ENCODE data around the gene SEPHS2. TPM values are rescaled to one million over a fixed set of nuclear protein-coding genes. Genes with fewer than 3 reads are reported as not detected.

The SEPHS2 gene
- total RNA-seq, 1 experiment from 2014 or later = 53.5 TPM

DNA sequence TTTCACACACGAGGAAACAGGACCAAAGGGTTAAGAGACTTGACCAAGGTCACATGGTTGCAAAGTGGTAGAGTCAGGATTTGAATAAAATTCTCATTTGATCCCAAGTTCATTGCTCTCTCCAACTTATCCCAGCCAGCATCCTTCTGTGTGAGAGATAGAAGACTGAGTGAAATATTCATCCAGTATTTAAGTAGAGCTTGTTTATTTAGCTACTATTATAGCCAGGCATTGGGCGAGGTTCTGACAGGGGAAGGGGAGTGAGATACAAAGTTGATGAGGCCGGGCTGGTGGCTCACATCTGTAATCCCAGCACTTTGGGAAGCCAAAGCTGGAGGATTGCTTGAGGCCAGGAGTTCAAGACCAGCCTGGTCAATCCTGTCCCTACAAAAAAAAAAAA lies 31.3 kb upstream of the SEPHS2 start (continued):
- TF ChIP-seq, protein P1, sequence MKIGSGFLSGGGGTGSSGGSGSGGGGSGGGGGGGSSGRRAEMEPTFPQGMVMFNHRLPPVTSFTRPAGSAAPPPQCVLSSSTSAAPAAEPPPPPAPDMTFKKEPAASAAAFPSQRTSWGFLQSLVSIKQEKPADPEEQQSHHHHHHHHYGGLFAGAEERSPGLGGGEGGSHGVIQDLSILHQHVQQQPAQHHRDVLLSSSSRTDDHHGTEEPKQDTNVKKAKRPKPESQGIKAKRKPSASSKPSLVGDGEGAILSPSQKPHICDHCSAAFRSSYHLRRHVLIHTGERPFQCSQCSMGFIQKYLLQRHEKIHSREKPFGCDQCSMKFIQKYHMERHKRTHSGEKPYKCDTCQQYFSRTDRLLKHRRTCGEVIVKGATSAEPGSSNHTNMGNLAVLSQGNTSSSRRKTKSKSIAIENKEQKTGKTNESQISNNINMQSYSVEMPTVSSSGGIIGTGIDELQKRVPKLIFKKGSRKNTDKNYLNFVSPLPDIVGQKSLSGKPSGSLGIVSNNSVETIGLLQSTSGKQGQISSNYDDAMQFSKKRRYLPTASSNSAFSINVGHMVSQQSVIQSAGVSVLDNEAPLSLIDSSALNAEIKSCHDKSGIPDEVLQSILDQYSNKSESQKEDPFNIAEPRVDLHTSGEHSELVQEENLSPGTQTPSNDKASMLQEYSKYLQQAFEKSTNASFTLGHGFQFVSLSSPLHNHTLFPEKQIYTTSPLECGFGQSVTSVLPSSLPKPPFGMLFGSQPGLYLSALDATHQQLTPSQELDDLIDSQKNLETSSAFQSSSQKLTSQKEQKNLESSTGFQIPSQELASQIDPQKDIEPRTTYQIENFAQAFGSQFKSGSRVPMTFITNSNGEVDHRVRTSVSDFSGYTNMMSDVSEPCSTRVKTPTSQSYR (CRISPR knock-in tag; IDR thresholded peaks at IDR 0.05) = no peak
- TF ChIP-seq ATF1 (CRISPR knock-in tag; IDR thresholded peaks at IDR 0.05) = no peak
- TF ChIP-seq, protein P2, sequence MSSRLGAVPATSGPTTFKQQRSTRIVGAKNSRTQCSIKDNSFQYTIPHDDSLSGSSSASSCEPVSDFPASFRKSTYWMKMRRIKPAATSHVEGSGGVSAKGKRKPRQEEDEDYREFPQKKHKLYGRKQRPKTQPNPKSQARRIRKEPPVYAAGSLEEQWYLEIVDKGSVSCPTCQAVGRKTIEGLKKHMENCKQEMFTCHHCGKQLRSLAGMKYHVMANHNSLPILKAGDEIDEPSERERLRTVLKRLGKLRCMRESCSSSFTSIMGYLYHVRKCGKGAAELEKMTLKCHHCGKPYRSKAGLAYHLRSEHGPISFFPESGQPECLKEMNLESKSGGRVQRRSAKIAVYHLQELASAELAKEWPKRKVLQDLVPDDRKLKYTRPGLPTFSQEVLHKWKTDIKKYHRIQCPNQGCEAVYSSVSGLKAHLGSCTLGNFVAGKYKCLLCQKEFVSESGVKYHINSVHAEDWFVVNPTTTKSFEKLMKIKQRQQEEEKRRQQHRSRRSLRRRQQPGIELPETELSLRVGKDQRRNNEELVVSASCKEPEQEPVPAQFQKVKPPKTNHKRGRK (CRISPR knock-in tag; IDR thresholded peaks at IDR 0.05; ENCODE audit: borderline replicate concordance) = no peak
- TF ChIP-seq FOXP1 (CRISPR knock-in tag; IDR thresholded peaks at IDR 0.05; ENCODE audit: borderline replicate concordance) = no peak
- TF ChIP-seq ESRRA (CRISPR knock-in tag; IDR thresholded peaks at IDR 0.05; ENCODE audit: borderline replicate concordance) = no peak
- TF ChIP-seq, protein P3, sequence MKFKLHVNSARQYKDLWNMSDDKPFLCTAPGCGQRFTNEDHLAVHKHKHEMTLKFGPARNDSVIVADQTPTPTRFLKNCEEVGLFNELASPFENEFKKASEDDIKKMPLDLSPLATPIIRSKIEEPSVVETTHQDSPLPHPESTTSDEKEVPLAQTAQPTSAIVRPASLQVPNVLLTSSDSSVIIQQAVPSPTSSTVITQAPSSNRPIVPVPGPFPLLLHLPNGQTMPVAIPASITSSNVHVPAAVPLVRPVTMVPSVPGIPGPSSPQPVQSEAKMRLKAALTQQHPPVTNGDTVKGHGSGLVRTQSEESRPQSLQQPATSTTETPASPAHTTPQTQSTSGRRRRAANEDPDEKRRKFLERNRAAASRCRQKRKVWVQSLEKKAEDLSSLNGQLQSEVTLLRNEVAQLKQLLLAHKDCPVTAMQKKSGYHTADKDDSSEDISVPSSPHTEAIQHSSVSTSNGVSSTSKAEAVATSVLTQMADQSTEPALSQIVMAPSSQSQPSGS (CRISPR knock-in tag; IDR thresholded peaks at IDR 0.05; ENCODE audit: borderline replicate concordance, low read depth) = no peak
- no peak for TF ChIP-seq IRF1 (CRISPR knock-in tag; IDR thresholded peaks at IDR 0.05)
- no peak for TF ChIP-seq E2F4 (CRISPR knock-in tag; IDR thresholded peaks at IDR 0.05; ENCODE audit: borderline replicate concordance, low read depth)

- Mint-ChIP-seq H3K27me3 (ENCODE audit: low read depth) (peaks cover 15% of the 10 kb centered on the region), H3K36me3 (no peaks in the 10 kb centered on the region), H3K4me3 (no peak overlapping the region), H3K27ac (no peak overlapping the region), H3K4me1 (no peaks in the 10 kb centered on the region), H3K9me3 (peaks cover 3% of the 10 kb centered on the region)
- DNase-seq (ENCODE audit: low spot score) (no peak), ATAC-seq (no peak)
- CTCF ChIA-PET = interaction anchor here (1.7 to 2.0 kb wide), 2 partner anchors 45 to 141 kb away, joined by 6 to 7 read pairs; partner anchors contain the start of gene DCTPP1
- TF ChIP-seq TCF7 (CRISPR knock-in tag; IDR thresholded peaks at IDR 0.05; ENCODE audit: low read depth) = no peak
- TF ChIP-seq MYBL2 (CRISPR knock-in tag; IDR thresholded peaks at IDR 0.05) = no peak
- POLR2A ChIA-PET = no interaction called here
Observed at GRCh38 chr16:30474684-30475083, 29.0 kb upstream of the SEPHS2 start.

- no peak for ATAC-seq
- no peak overlapping the region for H3K27ac Mint-ChIP-seq
- CTCF ChIA-PET = interaction anchor here (1.7 to 2.0 kb wide), 2 partner anchors 44 to 141 kb away, joined by 6 to 7 read pairs; partner anchors contain the start of gene DCTPP1
- no peaks in the 10 kb centered on the region for H3K4me1 Mint-ChIP-seq
- H3K27me3 Mint-ChIP-seq (ENCODE audit: low read depth) = peaks cover 15% of the 10 kb centered on the region
- no peaks in the 10 kb centered on the region for H3K36me3 Mint-ChIP-seq
- H3K9me3 Mint-ChIP-seq = peaks cover 3% of the 10 kb centered on the region
- H3K4me3 Mint-ChIP-seq = no peak overlapping the region
- POLR2A ChIA-PET = no interaction called here
- no peak for DNase-seq (ENCODE audit: low spot score)
- TF ChIP-seq NFYB (CRISPR knock-in tag; conservative IDR thresholded peaks at IDR 0.05; ENCODE audit: low read depth) = no peak
- TF ChIP-seq JUN (CRISPR knock-in tag; IDR thresholded peaks at IDR 0.05) = no peak
- no peak for TF ChIP-seq FOXK1 (CRISPR knock-in tag; IDR thresholded peaks at IDR 0.05)
- TF ChIP-seq HMGA2 (CRISPR knock-in tag; IDR thresholded peaks at IDR 0.05) = no peak
- no peak for TF ChIP-seq TEAD1 (CRISPR knock-in tag; IDR thresholded peaks at IDR 0.05)
- TF ChIP-seq USF2 (CRISPR knock-in tag; IDR thresholded peaks at IDR 0.05) = no peak
- TF ChIP-seq RORB (CRISPR knock-in tag; IDR thresholded peaks at IDR 0.05) = no peak
- TF ChIP-seq MXD4 (CRISPR knock-in tag; IDR thresholded peaks at IDR 0.05; ENCODE audit: borderline replicate concordance) = no peak
- TF ChIP-seq, protein P4, sequence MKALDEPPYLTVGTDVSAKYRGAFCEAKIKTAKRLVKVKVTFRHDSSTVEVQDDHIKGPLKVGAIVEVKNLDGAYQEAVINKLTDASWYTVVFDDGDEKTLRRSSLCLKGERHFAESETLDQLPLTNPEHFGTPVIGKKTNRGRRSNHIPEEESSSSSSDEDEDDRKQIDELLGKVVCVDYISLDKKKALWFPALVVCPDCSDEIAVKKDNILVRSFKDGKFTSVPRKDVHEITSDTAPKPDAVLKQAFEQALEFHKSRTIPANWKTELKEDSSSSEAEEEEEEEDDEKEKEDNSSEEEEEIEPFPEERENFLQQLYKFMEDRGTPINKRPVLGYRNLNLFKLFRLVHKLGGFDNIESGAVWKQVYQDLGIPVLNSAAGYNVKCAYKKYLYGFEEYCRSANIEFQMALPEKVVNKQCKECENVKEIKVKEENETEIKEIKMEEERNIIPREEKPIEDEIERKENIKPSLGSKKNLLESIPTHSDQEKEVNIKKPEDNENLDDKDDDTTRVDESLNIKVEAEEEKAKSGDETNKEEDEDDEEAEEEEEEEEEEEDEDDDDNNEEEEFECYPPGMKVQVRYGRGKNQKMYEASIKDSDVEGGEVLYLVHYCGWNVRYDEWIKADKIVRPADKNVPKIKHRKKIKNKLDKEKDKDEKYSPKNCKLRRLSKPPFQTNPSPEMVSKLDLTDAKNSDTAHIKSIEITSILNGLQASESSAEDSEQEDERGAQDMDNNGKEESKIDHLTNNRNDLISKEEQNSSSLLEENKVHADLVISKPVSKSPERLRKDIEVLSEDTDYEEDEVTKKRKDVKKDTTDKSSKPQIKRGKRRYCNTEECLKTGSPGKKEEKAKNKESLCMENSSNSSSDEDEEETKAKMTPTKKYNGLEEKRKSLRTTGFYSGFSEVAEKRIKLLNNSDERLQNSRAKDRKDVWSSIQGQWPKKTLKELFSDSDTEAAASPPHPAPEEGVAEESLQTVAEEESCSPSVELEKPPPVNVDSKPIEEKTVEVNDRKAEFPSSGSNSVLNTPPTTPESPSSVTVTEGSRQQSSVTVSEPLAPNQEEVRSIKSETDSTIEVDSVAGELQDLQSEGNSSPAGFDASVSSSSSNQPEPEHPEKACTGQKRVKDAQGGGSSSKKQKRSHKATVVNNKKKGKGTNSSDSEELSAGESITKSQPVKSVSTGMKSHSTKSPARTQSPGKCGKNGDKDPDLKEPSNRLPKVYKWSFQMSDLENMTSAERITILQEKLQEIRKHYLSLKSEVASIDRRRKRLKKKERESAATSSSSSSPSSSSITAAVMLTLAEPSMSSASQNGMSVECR (CRISPR knock-in tag; IDR thresholded peaks at IDR 0.05; ENCODE audit: borderline replicate concordance) = no peak
- no peak for TF ChIP-seq TP53 (CRISPR knock-in tag; IDR thresholded peaks at IDR 0.05)
- no peak for TF ChIP-seq ZNF317 (CRISPR knock-in tag; IDR thresholded peaks at IDR 0.05; ENCODE audit: borderline replicate concordance, low read depth)
Observed at GRCh38 chr16:30474074-30474452, 28.4 kb upstream of the SEPHS2 start.
